ENCODE measurements around the gene FOS.

FOS gene

GRCh38 chr14:75285331-75285730 lies 6.7 kb downstream of the FOS start:
- peaks cover 23% of the 10 kb centered on the region for H3K36me3 ChIP-seq (ENCODE audit: low read depth)
- TF ChIP-seq CTCF (IDR thresholded peaks at IDR 0.05; ENCODE audit: poor library complexity, severe bottlenecking): no peak
- no peaks in the 10 kb centered on the region for H3K9me3 ChIP-seq (ENCODE audit: severe bottlenecking)
- ATAC-seq (ENCODE audit: low read depth): no peak
- H3K4me1 ChIP-seq (ENCODE audit: insufficient read depth, poor library complexity, severe bottlenecking): peaks cover 10% of the 10 kb centered on the region
- H3K27ac ChIP-seq (ENCODE audit: poor library complexity, severe bottlenecking): no peak overlapping the region
- no peak for DNase-seq (ENCODE audit: low spot score)
- H3K4me3 ChIP-seq (ENCODE audit: severe bottlenecking): no peak overlapping the region
- no peaks in the 10 kb centered on the region for H3K27me3 ChIP-seq (ENCODE audit: insufficient read depth, poor library complexity, severe bottlenecking)

GRCh38 chr14:75286313-75286712 lies 7.7 kb downstream of the FOS start:
- no peaks in the 10 kb centered on the region for H3K9me3 ChIP-seq (ENCODE audit: severe bottlenecking)
- H3K27me3 ChIP-seq (ENCODE audit: insufficient read depth, poor library complexity, severe bottlenecking): no peaks in the 10 kb centered on the region
- H3K4me1 ChIP-seq (ENCODE audit: insufficient read depth, poor library complexity, severe bottlenecking): peaks cover 6% of the 10 kb centered on the region
- DNase-seq (ENCODE audit: low spot score): no peak
- no peak for TF ChIP-seq CTCF (IDR thresholded peaks at IDR 0.05; ENCODE audit: poor library complexity, severe bottlenecking)
- H3K4me3 ChIP-seq (ENCODE audit: severe bottlenecking): no peak overlapping the region
- no peak overlapping the region for H3K27ac ChIP-seq (ENCODE audit: poor library complexity, severe bottlenecking)
- peaks cover 14% of the 10 kb centered on the region for H3K36me3 ChIP-seq (ENCODE audit: low read depth)
- no peak for ATAC-seq (ENCODE audit: low read depth)

- Histone ChIP-seq H3K27me3 (ENCODE audit: insufficient read depth, poor library complexity, severe bottlenecking) (no peaks in the 10 kb centered on the region), H3K4me3 (ENCODE audit: severe bottlenecking) (no peak overlapping the region), H3K4me1 (ENCODE audit: insufficient read depth, poor library complexity, severe bottlenecking) (peaks cover 4% of the 10 kb centered on the region), H3K27ac (ENCODE audit: poor library complexity, severe bottlenecking) (no peak overlapping the region), H3K9me3 (ENCODE audit: severe bottlenecking) (no peaks in the 10 kb centered on the region), H3K36me3 (ENCODE audit: low read depth) (no peaks in the 10 kb centered on the region)
- ATAC-seq (ENCODE audit: low read depth): no peak
- no peak for DNase-seq (ENCODE audit: low spot score)
- TF ChIP-seq CTCF (IDR thresholded peaks at IDR 0.05; ENCODE audit: poor library complexity, severe bottlenecking): no peak
Observed at GRCh38 chr14:75289840-75290388, 11.3 kb downstream of the FOS start.

GRCh38 chr14:75290851-75291250 lies 12.2 kb downstream of the FOS start:
- Histone ChIP-seq H3K36me3 (ENCODE audit: low read depth) (no peaks in the 10 kb centered on the region), H3K27ac (ENCODE audit: poor library complexity, severe bottlenecking) (no peak overlapping the region), H3K4me3 (ENCODE audit: severe bottlenecking) (no peak overlapping the region), H3K27me3 (ENCODE audit: insufficient read depth, poor library complexity, severe bottlenecking) (no peaks in the 10 kb centered on the region), H3K4me1 (ENCODE audit: insufficient read depth, poor library complexity, severe bottlenecking) (peaks cover 12% of the 10 kb centered on the region), H3K9me3 (ENCODE audit: severe bottlenecking) (no peaks in the 10 kb centered on the region)
- no peak for TF ChIP-seq CTCF (IDR thresholded peaks at IDR 0.05; ENCODE audit: poor library complexity, severe bottlenecking)
- ATAC-seq (ENCODE audit: low read depth) (no peak), DNase-seq (ENCODE audit: low spot score) (no peak)

- Histone ChIP-seq H3K27me3 (ENCODE audit: insufficient read depth, poor library complexity, severe bottlenecking) (no peaks in the 10 kb centered on the region), H3K27ac (ENCODE audit: poor library complexity, severe bottlenecking) (no peak overlapping the region), H3K36me3 (ENCODE audit: low read depth) (no peaks in the 10 kb centered on the region), H3K4me1 (ENCODE audit: insufficient read depth, poor library complexity, severe bottlenecking) (peaks cover 14% of the 10 kb centered on the region), H3K4me3 (ENCODE audit: severe bottlenecking) (no peak overlapping the region), H3K9me3 (ENCODE audit: severe bottlenecking) (no peaks in the 10 kb centered on the region)
- no peak for TF ChIP-seq CTCF (IDR thresholded peaks at IDR 0.05; ENCODE audit: poor library complexity, severe bottlenecking)
- no peak for DNase-seq (ENCODE audit: low spot score)
- no peak for ATAC-seq (ENCODE audit: low read depth)
Observed at GRCh38 chr14:75291331-75291730, 12.7 kb downstream of the FOS start.

Measured in RWPE2 (cell line).